ENCODE measurements around the gene RPRD1B. TPM values are rescaled to one million over a fixed set of nuclear protein-coding genes. Genes with fewer than 3 reads are reported as not detected.

The RPRD1B gene
- total RNA-seq, result 14.5 TPM

GRCh38 chr20:38033330-38034107 lies at the start of gene RPRD1B, which contains the start of gene TTI1:
Gene RPRD1B (plus strand): TSS chr20:38033746. CDS start chr20:38033948, 202 bp downstream.
Gene TTI1 (minus strand): TSS chr20:38033456. CDS start chr20:38013816, 19,640 bp downstream.
- peak; percentile 82 to 94 (median 91) for DNase-seq (ENCODE audit: low read depth in 2 of 3, low spot score in 2 of 3)

GRCh38 chr20:37984018-37984785 lies 49.3 kb upstream of the RPRD1B start:
- no peak for DNase-seq (ENCODE audit: low read depth in 2 of 3, low spot score in 2 of 3)

- DNase-seq (ENCODE audit: low read depth in 2 of 3, low spot score in 2 of 3), result no peak
These were observed 47.3 kb upstream of the RPRD1B start for GRCh38 chr20:37986044-37986858.

GRCh38 chr20:37986873-37987601 lies 46.5 kb upstream of the RPRD1B start:
- no peak for DNase-seq (ENCODE audit: low read depth in 2 of 3, low spot score in 2 of 3)

GRCh38 chr20:37987602-37988290 lies 45.8 kb upstream of the RPRD1B start:
- DNase-seq (ENCODE audit: low read depth in 2 of 3, low spot score in 2 of 3), result no peak

GRCh38 chr20:37988306-37988954 lies 45.1 kb upstream of the RPRD1B start:
- no peak for DNase-seq (ENCODE audit: low read depth in 2 of 3, low spot score in 2 of 3)

- DNase-seq (ENCODE audit: low read depth in 2 of 3, low spot score in 2 of 3), result peak in 1 of 3 donors; percentile 3
These were observed 43.8 kb upstream of the RPRD1B start for GRCh38 chr20:37989601-37990295.

GRCh38 chr20:37990571-37991151 lies 42.9 kb upstream of the RPRD1B start:
- DNase-seq (ENCODE audit: low read depth in 2 of 3, low spot score in 2 of 3), result peak in 2 of 3 donors; percentile 78 to 85

GRCh38 chr20:37991157-37991866 lies 42.2 kb upstream of the RPRD1B start:
- DNase-seq (ENCODE audit: low read depth in 2 of 3, low spot score in 2 of 3), result no peak

GRCh38 chr20:37991908-37992307 lies 41.6 kb upstream of the RPRD1B start:
- no peak for DNase-seq (ENCODE audit: low read depth in 2 of 3, low spot score in 2 of 3)

- peak in 2 of 3 donors; percentile 36 to 49 for DNase-seq (ENCODE audit: low read depth in 2 of 3, low spot score in 2 of 3)
These were observed 40.6 kb upstream of the RPRD1B start for GRCh38 chr20:37992802-37993409.

GRCh38 chr20:37994512-37994911 lies 39.0 kb upstream of the RPRD1B start:
- DNase-seq (ENCODE audit: low read depth in 2 of 3, low spot score in 2 of 3), result no peak

GRCh38 chr20:37995856-37996605 lies 37.5 kb upstream of the RPRD1B start:
- no peak for DNase-seq (ENCODE audit: low read depth in 2 of 3, low spot score in 2 of 3)

GRCh38 chr20:37997516-37997915 lies 36.0 kb upstream of the RPRD1B start:
- DNase-seq (ENCODE audit: low read depth in 2 of 3, low spot score in 2 of 3), result no peak

- no peak for DNase-seq (ENCODE audit: low read depth in 2 of 3, low spot score in 2 of 3)
These were observed 33.9 kb upstream of the RPRD1B start for GRCh38 chr20:37999526-38000263.

GRCh38 chr20:38000293-38000692 lies 33.3 kb upstream of the RPRD1B start:
- no peak for DNase-seq (ENCODE audit: low read depth in 2 of 3, low spot score in 2 of 3)

Data from hematopoietic multipotent progenitor cell (in vitro differentiated cells).